ENCODE data around the gene BRWD1. TPM values are rescaled to one million over a fixed set of nuclear protein-coding genes. Genes with fewer than 3 reads are reported as not detected.
A peak's percentile ranks its signal among the peaks of the same experiment; 100 is the strongest.

Gene BRWD1
- total and polyA plus RNA-seq, 2 experiments from 2014 or later, result 35.2 to 75.5 TPM

DNA sequence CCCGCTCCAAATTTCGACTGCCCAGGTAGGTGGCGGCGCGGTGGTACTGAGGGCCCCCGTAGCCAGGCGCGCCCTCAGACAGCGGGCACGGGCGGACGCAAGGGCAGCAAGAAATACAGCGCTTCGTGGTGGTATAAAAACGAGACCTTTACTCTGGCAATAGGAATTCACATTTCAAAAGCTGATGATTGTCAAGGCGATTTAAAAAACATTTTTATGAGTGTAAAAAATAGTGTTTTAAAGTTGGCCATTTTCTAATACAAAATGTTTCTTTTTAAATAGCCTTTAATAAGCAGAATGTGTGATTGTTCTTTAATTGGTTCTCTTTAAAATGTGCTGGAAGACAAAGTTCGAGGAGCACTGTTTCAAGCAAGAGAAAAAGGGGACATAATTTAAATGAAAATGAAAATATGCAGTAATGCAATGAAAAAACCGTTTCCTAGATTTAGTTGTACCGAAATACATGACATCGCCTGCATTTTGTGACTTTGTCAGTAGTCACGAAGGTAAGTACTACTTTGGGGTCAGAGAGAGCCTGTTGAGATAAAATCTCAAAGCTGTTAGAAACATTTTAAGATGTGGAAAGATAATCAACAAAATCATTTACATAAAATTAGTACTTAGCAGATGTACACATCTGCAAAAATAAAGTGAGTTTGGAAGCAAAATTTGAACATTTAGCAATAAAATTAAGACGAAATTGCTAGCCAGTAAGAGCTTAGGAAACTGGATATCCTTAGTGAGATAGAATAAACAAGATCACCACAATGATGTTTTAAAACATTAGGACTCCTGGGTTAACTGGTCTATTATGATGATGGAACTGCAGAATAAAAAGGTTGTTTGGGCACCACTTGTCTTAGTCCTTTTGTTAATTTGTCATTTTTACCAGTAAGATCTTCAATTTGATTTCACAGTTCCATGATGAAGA, 129.1 kb downstream of the BRWD1 start:
- ATAC-seq (no peak), DNase-seq (ENCODE audit: low spot score) (no peak)
- Mint-ChIP-seq H3K4me1 (peaks cover 38% of the 10 kb centered on the region), H3K4me3 (peak overlapping the region; percentile 97), H3K27me3 (ENCODE audit: insufficient read depth, low read depth, poor library complexity) (peaks cover 8% of the 10 kb centered on the region), H3K36me3 (ENCODE audit: low read depth) (peaks cover 17% of the 10 kb centered on the region), H3K9me3 (no peaks in the 10 kb centered on the region), H3K27ac (peak overlapping the region; percentile 87)
- no peaks in the 10 kb centered on the region for H3K27me3 ChIP-seq (ENCODE audit: insufficient read depth)
- H3K36me3 ChIP-seq (ENCODE audit: insufficient read depth), result no peaks in the 10 kb centered on the region
- H3K79me2 ChIP-seq (replicated peaks; ENCODE audit: insufficient read depth), result peaks cover 29% of the 10 kb centered on the region
- peaks cover 8% of the 10 kb centered on the region for H4K20me1 ChIP-seq (replicated peaks; ENCODE audit: insufficient read depth)
- no peaks in the 10 kb centered on the region; the same call in 1 of the 2 replicates for H3F3A ChIP-seq (replicated peaks; ENCODE audit: low read depth)
- peaks cover 17% of the 10 kb centered on the region; the same call in 1 of the 2 replicates for H3K4me1 ChIP-seq (ENCODE audit: insufficient read depth)
- TF ChIP-seq EZH2phosphoT487 (IDR thresholded peaks at IDR 0.05; ENCODE audit: unreplicated experiment), result no peak
- peak overlapping the region; percentile 83; the same call in 1 of the 2 replicates for H3K27ac ChIP-seq (ENCODE audit: low read depth)
- H2AFZ ChIP-seq, result no peak overlapping the region
- peak overlapping the region; percentile 71 for H3K4me3 ChIP-seq
- peak overlapping the region; percentile 80 for H3K4me2 ChIP-seq
- H3K9me2 ChIP-seq (ENCODE audit: insufficient read depth), result no peaks in the 10 kb centered on the region

DNA sequence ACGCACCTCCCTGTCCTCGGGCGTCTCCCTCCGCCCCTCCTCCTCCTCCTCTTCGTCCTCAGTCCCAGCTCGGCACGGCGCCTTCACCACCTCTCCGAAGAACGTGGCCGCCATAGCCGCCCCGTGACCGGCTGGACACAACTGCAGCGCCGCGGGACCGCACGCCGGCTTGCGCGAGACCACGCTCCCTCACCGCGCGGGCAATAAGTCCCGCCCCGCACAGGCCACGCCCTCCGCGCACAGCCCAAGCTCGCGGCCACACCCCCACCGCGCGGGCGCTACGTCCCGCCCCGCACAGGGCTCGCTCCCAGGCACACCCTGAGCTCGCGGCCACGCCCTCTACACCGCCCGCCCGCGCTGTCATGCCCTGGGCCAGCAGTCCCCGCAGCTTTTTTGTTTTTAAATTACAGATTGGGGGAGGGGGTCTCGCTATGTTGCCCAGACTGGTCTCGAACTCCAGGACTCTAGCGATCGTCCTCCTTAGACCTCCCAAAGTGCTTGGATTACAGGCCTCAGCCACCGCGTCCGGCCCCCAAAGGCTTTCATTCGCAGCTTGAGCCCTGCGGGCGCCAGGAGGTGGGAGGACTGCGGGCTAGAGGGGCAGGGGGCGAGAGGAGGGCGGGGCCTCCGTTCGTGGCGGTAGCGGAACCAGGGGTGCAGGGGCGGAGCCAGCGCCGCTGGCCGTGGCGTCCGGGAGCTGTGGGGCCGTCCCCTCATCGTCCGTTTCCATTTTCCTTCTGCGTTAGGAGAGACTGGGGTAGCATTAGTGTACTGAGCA, 130.0 kb downstream of the BRWD1 start, which contains the start of gene PSMG1:
Gene PSMG1, minus strand, starts transcription at position 180 of the 778 bp plus-strand sequence. Its CDS starts 66 bp downstream, at position 114.
- Mint-ChIP-seq H3K36me3 (ENCODE audit: low read depth) (peaks cover 23% of the 10 kb centered on the region), H3K4me1 (peaks cover 35% of the 10 kb centered on the region), H3K27me3 (ENCODE audit: insufficient read depth, low read depth, poor library complexity) (peaks cover 8% of the 10 kb centered on the region), H3K27ac (peak within 1 kb of the TSS; percentile 97), H3K9me3 (no peaks in the 10 kb centered on the region), H3K4me3 (peak within 1 kb of the TSS; percentile 97)
- Histone ChIP-seq H3F3A (replicated peaks; ENCODE audit: low read depth) (no peaks in the 10 kb centered on the region; the same call in 1 of the 2 replicates), H3K9me2 (ENCODE audit: insufficient read depth) (no peaks in the 10 kb centered on the region), H3K4me1 (ENCODE audit: insufficient read depth) (peaks cover 17% of the 10 kb centered on the region; the same call in 1 of the 2 replicates), H3K36me3 (ENCODE audit: insufficient read depth) (no peaks in the 10 kb centered on the region), H3K4me3 (peak within 1 kb of the TSS; percentile 71), H3K4me2 (peak within 1 kb of the TSS; percentile 80), H4K20me1 (replicated peaks; ENCODE audit: insufficient read depth) (peaks cover 8% of the 10 kb centered on the region), H3K79me2 (replicated peaks; ENCODE audit: insufficient read depth) (peaks cover 33% of the 10 kb centered on the region), H2AFZ (peak within 1 kb of the TSS; percentile 39; the same call in 1 of the 2 replicates), H3K27me3 (ENCODE audit: insufficient read depth) (no peaks in the 10 kb centered on the region), H3K27ac (ENCODE audit: low read depth) (peak within 1 kb of the TSS; percentile 83)
- TF ChIP-seq POLR2AphosphoS5 (IDR thresholded peaks at IDR 0.05; ENCODE audit: low read depth) (peak; percentile 95), ZNF462 (CRISPR knock-in tag; IDR thresholded peaks at IDR 0.05) (no peak)
- peak; percentile 96 for DNase-seq (ENCODE audit: low spot score)
- ATAC-seq, result peak; percentile 89

All from GM23338 (cell line).